Lung (tissue), 12 donors: ENCODE measurements around the gene KRT25. TPM values are rescaled to one million over a fixed set of nuclear protein-coding genes. Genes with fewer than 3 reads are reported as not detected.

Source experiments
- ATAC-seq: fragments of 200-7000 bp; cut with Tn5 transposase; one replicate; pipeline ENCODE4 v1.9.1; 2020; ENCODE audit warnings: moderate number of reproducible peaks; ENCODE audit not compliant: insufficient read depth, low FRiP score
- DNase-seq, 3 donors: peaks; one replicate each; pipeline ENCODE4 v3.0.0-alpha.2; 2013 to 2017
- H3K27ac ChIP-seq, 2 donors: one replicate each; pipeline ENCODE4 v1.5.1; 2013; ENCODE audit warnings: mild to moderate bottlenecking in 2 of 2, moderate library complexity in 2 of 2, control low read depth in 1 of 2, inconsistent platforms in 1 of 2, low read depth in 1 of 2, low read length in 1 of 2
- H3K27me3 ChIP-seq, 3 donors: one replicate each; pipeline ENCODE4 v1.5.1; 2013; ENCODE audit warnings: low read length in 2 of 3; ENCODE audit not compliant: control insufficient read depth in 3 of 3, insufficient read depth in 3 of 3
- H3K36me3 ChIP-seq, 4 donors: one replicate each; pipeline ENCODE4 v1.5.1; 2013; ENCODE audit warnings: low read length in 4 of 4, mild to moderate bottlenecking in 1 of 4, moderate library complexity in 1 of 4; ENCODE audit not compliant: control insufficient read depth in 4 of 4, insufficient read depth in 4 of 4
- H3K4me1 ChIP-seq, 5 donors: one replicate each; pipeline ENCODE4 v1.5.1; 2013; ENCODE audit warnings: low read length in 5 of 5, mild to moderate bottlenecking in 2 of 5, moderate library complexity in 1 of 5; ENCODE audit not compliant: control insufficient read depth in 5 of 5, insufficient read depth in 5 of 5
- H3K4me3 ChIP-seq: one replicate; pipeline ENCODE4 v1.5.1; 2013; ENCODE audit warnings: mild to moderate bottlenecking, control low read depth, moderate library complexity
- H3K9ac ChIP-seq, 2 donors: one replicate each; pipeline ENCODE4 v1.5.1; 2013; ENCODE audit warnings: low read length in 2 of 2, control low read depth in 1 of 2; ENCODE audit not compliant: insufficient read depth in 1 of 2
- H3K9me3 ChIP-seq, 4 donors: one replicate each; pipeline ENCODE4 v1.5.1; 2013; ENCODE audit warnings: low read length in 3 of 4, mild to moderate bottlenecking in 1 of 4, moderate library complexity in 1 of 4; ENCODE audit not compliant: control insufficient read depth in 4 of 4, insufficient read depth in 3 of 4
- WGBS, 2 donors: extraction: QIAGEN DNeasy Blood & Tissue Kit; methylation state at CpG; one replicate each; pipeline ENCODE4 v1.1.7; 2013; 5-methylcytosine and 5-hydroxymethylcytosine counted together
- polyA plus RNA-seq, 2 donors: library from polyadenylated mRNA; stranded (reverse); fragments of 200-250 nt; gene quantifications; one replicate each; pipeline ENCODE4 v1.2.1, GENCODE V29; 2013
- total RNA-seq, 2 donors: library from RNA; depleted of rRNA in 1 of 2; stranded (reverse); fragments of >200 nt in 1 of 2; gene quantifications; one replicate each; pipeline ENCODE4 v1.2.1, GENCODE V29; 2014 to 2021
- TF ChIP-seq, protein P1 (sequence below): IDR thresholded peaks from 2 replicates; pipeline ENCODE4 v1.5.1; 2012; ENCODE audit warnings: mild to moderate bottlenecking; ENCODE audit errors: control extremely low read depth, extremely low read depth
- donor health status: control.
- donor health status: control.
- donor health status: Bipolar disorder and iron deficiency.
- donor health status: healthy.
- donor health status: DM: yes; HTN: yes; CAD: no.

KRT25 gene
- total and polyA plus RNA-seq, 4 donors, result not detected

DNA sequence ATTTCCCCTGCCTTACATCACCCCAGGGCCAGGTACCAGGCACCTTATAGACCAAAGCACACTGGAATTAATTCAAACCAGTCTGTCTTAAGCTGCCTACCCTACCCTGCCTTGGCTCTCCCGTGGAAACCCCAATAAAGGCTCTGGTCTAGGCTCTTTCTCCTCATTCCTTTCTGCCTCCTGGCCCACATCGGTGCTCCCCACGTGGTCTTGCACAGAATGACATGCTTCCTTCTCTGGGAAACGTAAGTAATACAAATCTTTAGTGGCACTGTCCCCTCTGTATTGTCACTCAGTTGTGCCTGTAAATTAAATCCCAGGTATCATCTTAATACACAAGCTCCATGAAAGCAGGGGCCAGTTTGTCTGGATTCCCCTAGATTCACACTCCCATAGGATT, 16.6 kb downstream of the KRT25 start:
- TF ChIP-seq, protein P1, sequence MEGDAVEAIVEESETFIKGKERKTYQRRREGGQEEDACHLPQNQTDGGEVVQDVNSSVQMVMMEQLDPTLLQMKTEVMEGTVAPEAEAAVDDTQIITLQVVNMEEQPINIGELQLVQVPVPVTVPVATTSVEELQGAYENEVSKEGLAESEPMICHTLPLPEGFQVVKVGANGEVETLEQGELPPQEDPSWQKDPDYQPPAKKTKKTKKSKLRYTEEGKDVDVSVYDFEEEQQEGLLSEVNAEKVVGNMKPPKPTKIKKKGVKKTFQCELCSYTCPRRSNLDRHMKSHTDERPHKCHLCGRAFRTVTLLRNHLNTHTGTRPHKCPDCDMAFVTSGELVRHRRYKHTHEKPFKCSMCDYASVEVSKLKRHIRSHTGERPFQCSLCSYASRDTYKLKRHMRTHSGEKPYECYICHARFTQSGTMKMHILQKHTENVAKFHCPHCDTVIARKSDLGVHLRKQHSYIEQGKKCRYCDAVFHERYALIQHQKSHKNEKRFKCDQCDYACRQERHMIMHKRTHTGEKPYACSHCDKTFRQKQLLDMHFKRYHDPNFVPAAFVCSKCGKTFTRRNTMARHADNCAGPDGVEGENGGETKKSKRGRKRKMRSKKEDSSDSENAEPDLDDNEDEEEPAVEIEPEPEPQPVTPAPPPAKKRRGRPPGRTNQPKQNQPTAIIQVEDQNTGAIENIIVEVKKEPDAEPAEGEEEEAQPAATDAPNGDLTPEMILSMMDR, result no peak
- Histone ChIP-seq H3K27me3 (no peaks in the 10 kb centered on the region), H3K9me3 (peaks cover 0 to 6% (median 2%) of the 10 kb centered on the region in 4 donors), H3K27ac (no peak overlapping the region), H3K9ac (no peak overlapping the region), H3K4me3 (no peak overlapping the region), H3K36me3 (no peaks in the 10 kb centered on the region), H3K4me1 (no peaks in the 10 kb centered on the region)
- WGBS, 2 donors, result 62 to 64% methylated on average over 4 of the region's 4 CpGs
- ATAC-seq, result no peak
- DNase-seq, result no peak

DNA sequence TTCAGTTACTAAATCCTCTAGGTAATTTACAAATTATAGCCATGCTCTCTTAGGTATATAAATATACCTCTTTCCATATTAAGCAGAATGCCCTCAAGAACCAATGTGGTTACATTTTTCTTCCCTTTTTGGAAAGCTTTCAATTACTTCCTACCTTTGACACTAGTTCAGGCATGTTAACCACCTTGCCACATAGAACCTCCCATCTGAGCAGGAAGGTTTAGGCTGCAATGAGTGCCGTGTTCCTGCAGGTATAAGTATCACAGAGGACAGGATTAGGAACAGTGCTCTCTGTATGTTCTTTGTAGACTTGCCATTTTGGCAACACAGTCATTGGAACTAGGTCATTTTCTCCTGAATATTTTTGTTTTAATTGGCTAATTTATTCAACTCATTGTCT, 20.1 kb downstream of the KRT25 start:
- 81 to 85% methylated on average over 1 of the region's 1 CpG for WGBS, 2 donors
- Histone ChIP-seq H3K4me1 (no peaks in the 10 kb centered on the region), H3K9me3 (peaks cover 0 to 3% (median 0%) of the 10 kb centered on the region in 4 donors), H3K27ac (no peak overlapping the region), H3K27me3 (no peaks in the 10 kb centered on the region), H3K9ac (no peak overlapping the region), H3K4me3 (no peak overlapping the region), H3K36me3 (no peaks in the 10 kb centered on the region)
- TF ChIP-seq, protein P1, result no peak
- DNase-seq, result no peak
- ATAC-seq, result no peak

DNA sequence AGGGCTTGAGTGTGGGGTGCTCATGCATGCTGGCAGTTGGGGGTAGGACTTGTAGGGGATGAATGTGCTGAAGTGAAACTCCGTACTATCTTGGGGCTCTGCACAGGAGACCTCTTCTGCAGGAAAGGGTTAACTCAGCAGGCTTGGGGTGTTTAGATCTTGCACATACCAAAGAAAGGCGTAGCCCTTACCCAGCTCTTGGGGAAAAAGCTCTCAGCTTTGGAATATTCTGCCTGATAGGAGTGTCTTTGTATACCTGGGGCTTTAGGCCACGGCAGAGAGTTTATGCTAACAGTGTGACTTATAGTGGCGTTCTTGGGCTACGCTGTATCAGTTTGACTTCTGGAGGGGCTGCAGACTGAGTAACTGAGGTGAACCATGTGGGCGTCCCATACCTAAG, 21.1 kb downstream of the KRT25 start:
- H3K9me3 ChIP-seq, result peaks cover 0 to 3% (median 0%) of the 10 kb centered on the region in 4 donors
- DNase-seq, result no peak
- no peaks in the 10 kb centered on the region for H3K36me3 ChIP-seq
- 80 to 83% methylated on average over 6 of the region's 6 CpGs for WGBS, 2 donors
- no peak for ATAC-seq
- no peaks in the 10 kb centered on the region for H3K27me3 ChIP-seq
- H3K27ac ChIP-seq, result no peak overlapping the region
- no peak overlapping the region for H3K9ac ChIP-seq
- H3K4me3 ChIP-seq, result no peak overlapping the region
- H3K4me1 ChIP-seq, result no peaks in the 10 kb centered on the region
- TF ChIP-seq, protein P1, result no peak

DNA sequence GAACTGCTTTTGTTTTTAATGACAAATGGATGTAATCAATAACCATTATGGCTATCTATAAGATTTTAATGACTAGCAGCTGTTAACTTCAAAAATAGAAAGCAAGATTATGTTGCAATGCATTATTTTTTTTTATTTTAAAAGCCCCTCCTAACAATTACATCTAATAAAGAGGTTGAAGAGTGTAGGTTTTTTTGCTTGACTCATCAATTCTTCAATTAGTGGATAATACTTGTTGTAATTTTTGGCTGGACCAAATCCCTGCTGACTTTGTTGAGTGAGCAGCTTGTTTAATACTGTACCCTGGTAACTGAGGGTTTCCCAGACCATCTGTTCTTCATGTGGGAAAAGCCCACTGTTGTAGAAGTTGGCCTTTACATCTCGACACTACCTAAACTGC, 24.2 kb downstream of the KRT25 start:
- DNase-seq, result no peak
- ATAC-seq, result no peak
- Histone ChIP-seq H3K4me3 (no peak overlapping the region), H3K9ac (no peak overlapping the region), H3K36me3 (no peaks in the 10 kb centered on the region), H3K9me3 (peaks cover 0 to 1% (median 0%) of the 10 kb centered on the region in 4 donors), H3K4me1 (no peaks in the 10 kb centered on the region), H3K27me3 (no peaks in the 10 kb centered on the region), H3K27ac (no peak overlapping the region)
- TF ChIP-seq, protein P1, result no peak
- WGBS, 2 donors, result 84 to 92% methylated on average over 1 of the region's 1 CpG
